GM19372 (cell line): Measurements from ENCODE around the gene UBE2D3.
"Not testable (repeated sequence)": the region's sequence is repeated elsewhere in the genome, so short reads cannot be mapped to it uniquely, and the experiment has no call there.

Experiments used
- ATAC-seq: cut with Tn5 transposase; IDR thresholded peaks from one replicate; pipeline ENCODE4 v1.9.1; 2021; ENCODE audit warnings: mild to moderate bottlenecking, low read depth, moderate library complexity; ENCODE audit not compliant: unreplicated experiment

The UBE2D3 gene

GRCh38 chr4:102832667-102833066 is 5.3 kb upstream of the UBE2D3 start:
- ATAC-seq, result no peak

- no peak for ATAC-seq
These were observed 4.8 kb upstream of the UBE2D3 start for GRCh38 chr4:102832105-102832504.

GRCh38 chr4:102829803-102830202 is 2.5 kb upstream of the UBE2D3 start:
- ATAC-seq, result no peak

- no peak for ATAC-seq
These were observed 1.1 kb upstream of the UBE2D3 start for GRCh38 chr4:102828497-102828808.

GRCh38 chr4:102827674-102828496 is 534 bp upstream of the UBE2D3 start:
- ATAC-seq, result peak; percentile 77

GRCh38 chr4:102826105-102826889 is 1.1 kb downstream of the UBE2D3 start:
- ATAC-seq, result no peak

GRCh38 chr4:102825261-102826091 is 1.9 kb downstream of the UBE2D3 start:
- no peak for ATAC-seq

GRCh38 chr4:102824398-102824797 is 3.0 kb downstream of the UBE2D3 start:
- ATAC-seq, result no peak

GRCh38 chr4:102823897-102824296 is 3.5 kb downstream of the UBE2D3 start:
- no peak for ATAC-seq

- no peak for ATAC-seq
These were observed 3.9 kb downstream of the UBE2D3 start for GRCh38 chr4:102823464-102823863.

- ATAC-seq, result no peak
These were observed 7.6 kb downstream of the UBE2D3 start for GRCh38 chr4:102819588-102820365.

GRCh38 chr4:102819100-102819499 is 8.3 kb downstream of the UBE2D3 start:
- not testable (repeated sequence) for ATAC-seq

- ATAC-seq, result no peak
These were observed 9.6 kb downstream of the UBE2D3 start for GRCh38 chr4:102817613-102818268.

- no peak for ATAC-seq
These were observed 10.2 kb downstream of the UBE2D3 start for GRCh38 chr4:102817021-102817605.

GRCh38 chr4:102815981-102816380 is 11.4 kb downstream of the UBE2D3 start:
- ATAC-seq, result no peak

GRCh38 chr4:102809691-102810090 is 17.7 kb downstream of the UBE2D3 start:
- no peak for ATAC-seq

- no peak for ATAC-seq
These were observed 18.2 kb downstream of the UBE2D3 start for GRCh38 chr4:102809190-102809589.

- no peak for ATAC-seq
These were observed 19.3 kb downstream of the UBE2D3 start for GRCh38 chr4:102808009-102808408.

- ATAC-seq, result no peak
These were observed 20.0 kb downstream of the UBE2D3 start for GRCh38 chr4:102807345-102807744.
